Activated CD8-positive, alpha-beta T cell treated with anti-CD3 and anti-CD28 coated beads for 36 hours (primary cell): ENCODE results near the gene GEMIN7. TPM values are rescaled to one million over a fixed set of nuclear protein-coding genes. Genes with fewer than 3 reads are reported as not detected.

Experiments used
- ATAC-seq: fragments of 200-7000 bp; cut with Tn5 transposase; one replicate; pipeline ENCODE4 v1.10.0; 2021; ENCODE audit warnings: mild to moderate bottlenecking, moderate library complexity
- CTCF ChIA-PET: fragments of 350-600 bp; sonication (Branson Sonifier 250); formaldehyde crosslinking; loops from one replicate; lab custom pipeline; 2021; ENCODE audit warnings: antibody characterized with exemption; lab: Charles Lee
- POLR2A ChIA-PET: fragments of 350-600 bp; sonication (Branson Sonifier 250); formaldehyde crosslinking; loops from one replicate; lab custom pipeline; 2021; ENCODE audit warnings: antibody characterized with exemption; lab: Charles Lee
- DNase-seq: peaks from one replicate; pipeline ENCODE4 v3.0.0-alpha.2; 2020
- H3K27ac Mint-ChIP-seq: one replicate; pipeline ENCODE4 v1.8.0; 2021; ENCODE audit warnings: mild to moderate bottlenecking, mixed read lengths
- H3K27me3 Mint-ChIP-seq: one replicate; pipeline ENCODE4 v1.8.0; 2021; ENCODE audit warnings: mixed read lengths
- H3K36me3 Mint-ChIP-seq: one replicate; pipeline ENCODE4 v1.8.0; 2021; ENCODE audit warnings: low read depth, mixed read lengths
- H3K4me1 Mint-ChIP-seq: one replicate; pipeline ENCODE4 v1.8.0; 2021; ENCODE audit warnings: low read depth, mixed read lengths
- H3K4me3 Mint-ChIP-seq: one replicate; pipeline ENCODE4 v1.8.0; 2021; ENCODE audit warnings: mild to moderate bottlenecking, moderate library complexity, mixed read lengths
- H3K9me3 Mint-ChIP-seq: one replicate; pipeline ENCODE4 v1.8.0; 2021; ENCODE audit warnings: mixed read lengths
- intact Hi-C: fragments of 100-400 bp; cut with micrococcal nuclease; formaldehyde crosslinking; loops from one replicate; pipeline ENCODE4 v1.10.0; 2022
- total RNA-seq, 2 experiments: library from RNA; stranded (reverse); gene quantifications; one replicate each; pipeline ENCODE4 v1.2.3, GENCODE V29; 2021
- TF ChIP-seq, protein P1 (sequence below): fragments of 200-600 bp; IDR thresholded peaks from one replicate; pipeline ENCODE4 v1.8.0; 2022; ENCODE audit warnings: antibody characterized with exemption, mild to moderate bottlenecking

The GEMIN7 gene
- total RNA-seq, 2 experiments from 2014 or later = 44.1 to 46.8 TPM

DNA sequence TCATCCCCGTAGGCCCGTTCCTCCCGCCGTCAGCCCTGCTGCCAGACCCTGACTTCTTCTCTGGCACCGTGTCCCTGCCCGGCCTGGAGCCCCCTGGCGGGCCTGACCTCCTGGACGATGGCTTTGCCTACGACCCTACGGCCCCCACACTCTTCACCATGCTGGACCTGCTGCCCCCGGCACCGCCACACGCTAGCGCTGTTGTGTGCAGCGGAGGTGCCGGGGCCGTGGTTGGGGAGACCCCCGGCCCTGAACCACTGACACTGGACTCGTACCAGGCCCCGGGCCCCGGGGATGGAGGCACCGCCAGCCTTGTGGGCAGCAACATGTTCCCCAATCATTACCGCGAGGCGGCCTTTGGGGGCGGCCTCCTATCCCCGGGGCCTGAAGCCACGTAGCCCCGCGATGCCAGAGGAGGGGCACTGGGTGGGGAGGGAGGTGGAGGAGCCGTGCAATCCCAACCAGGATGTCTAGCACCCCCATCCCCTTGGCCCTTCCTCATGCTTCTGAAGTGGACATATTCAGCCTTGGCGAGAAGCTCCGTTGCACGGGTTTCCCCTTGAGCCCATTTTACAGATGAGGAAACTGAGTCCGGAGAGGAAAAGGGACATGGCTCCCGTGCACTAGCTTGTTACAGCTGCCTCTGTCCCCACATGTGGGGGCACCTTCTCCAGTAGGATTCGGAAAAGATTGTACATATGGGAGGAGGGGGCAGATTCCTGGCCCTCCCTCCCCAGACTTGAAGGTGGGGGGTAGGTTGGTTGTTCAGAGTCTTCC lies 41.5 kb upstream of the GEMIN7 start:
- Mint-ChIP-seq H3K4me1 (peaks cover 28% of the 10 kb centered on the region), H3K36me3 (peaks cover 56% of the 10 kb centered on the region), H3K4me3 (peak overlapping the region; percentile 10), H3K9me3 (no peaks in the 10 kb centered on the region), H3K27me3 (no peaks in the 10 kb centered on the region), H3K27ac (no peak overlapping the region)
- POLR2A ChIA-PET = interaction anchor here (1.0 to 1.4 kb wide), 3 partner anchors 8 to 35 kb away, joined by 3 to 5 read pairs (median 4); no protein-coding TSS in a partner anchor
- TF ChIP-seq, protein P1, sequence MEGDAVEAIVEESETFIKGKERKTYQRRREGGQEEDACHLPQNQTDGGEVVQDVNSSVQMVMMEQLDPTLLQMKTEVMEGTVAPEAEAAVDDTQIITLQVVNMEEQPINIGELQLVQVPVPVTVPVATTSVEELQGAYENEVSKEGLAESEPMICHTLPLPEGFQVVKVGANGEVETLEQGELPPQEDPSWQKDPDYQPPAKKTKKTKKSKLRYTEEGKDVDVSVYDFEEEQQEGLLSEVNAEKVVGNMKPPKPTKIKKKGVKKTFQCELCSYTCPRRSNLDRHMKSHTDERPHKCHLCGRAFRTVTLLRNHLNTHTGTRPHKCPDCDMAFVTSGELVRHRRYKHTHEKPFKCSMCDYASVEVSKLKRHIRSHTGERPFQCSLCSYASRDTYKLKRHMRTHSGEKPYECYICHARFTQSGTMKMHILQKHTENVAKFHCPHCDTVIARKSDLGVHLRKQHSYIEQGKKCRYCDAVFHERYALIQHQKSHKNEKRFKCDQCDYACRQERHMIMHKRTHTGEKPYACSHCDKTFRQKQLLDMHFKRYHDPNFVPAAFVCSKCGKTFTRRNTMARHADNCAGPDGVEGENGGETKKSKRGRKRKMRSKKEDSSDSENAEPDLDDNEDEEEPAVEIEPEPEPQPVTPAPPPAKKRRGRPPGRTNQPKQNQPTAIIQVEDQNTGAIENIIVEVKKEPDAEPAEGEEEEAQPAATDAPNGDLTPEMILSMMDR = no peak
- no peak for DNase-seq
- ATAC-seq = no peak
- CTCF ChIA-PET = interaction anchor here (1.5 to 3.1 kb wide), 2 partner anchors 21 to 22 kb away, joined by 6 to 27 read pairs; no protein-coding TSS in a partner anchor
- intact Hi-C loops = no loop called here

DNA sequence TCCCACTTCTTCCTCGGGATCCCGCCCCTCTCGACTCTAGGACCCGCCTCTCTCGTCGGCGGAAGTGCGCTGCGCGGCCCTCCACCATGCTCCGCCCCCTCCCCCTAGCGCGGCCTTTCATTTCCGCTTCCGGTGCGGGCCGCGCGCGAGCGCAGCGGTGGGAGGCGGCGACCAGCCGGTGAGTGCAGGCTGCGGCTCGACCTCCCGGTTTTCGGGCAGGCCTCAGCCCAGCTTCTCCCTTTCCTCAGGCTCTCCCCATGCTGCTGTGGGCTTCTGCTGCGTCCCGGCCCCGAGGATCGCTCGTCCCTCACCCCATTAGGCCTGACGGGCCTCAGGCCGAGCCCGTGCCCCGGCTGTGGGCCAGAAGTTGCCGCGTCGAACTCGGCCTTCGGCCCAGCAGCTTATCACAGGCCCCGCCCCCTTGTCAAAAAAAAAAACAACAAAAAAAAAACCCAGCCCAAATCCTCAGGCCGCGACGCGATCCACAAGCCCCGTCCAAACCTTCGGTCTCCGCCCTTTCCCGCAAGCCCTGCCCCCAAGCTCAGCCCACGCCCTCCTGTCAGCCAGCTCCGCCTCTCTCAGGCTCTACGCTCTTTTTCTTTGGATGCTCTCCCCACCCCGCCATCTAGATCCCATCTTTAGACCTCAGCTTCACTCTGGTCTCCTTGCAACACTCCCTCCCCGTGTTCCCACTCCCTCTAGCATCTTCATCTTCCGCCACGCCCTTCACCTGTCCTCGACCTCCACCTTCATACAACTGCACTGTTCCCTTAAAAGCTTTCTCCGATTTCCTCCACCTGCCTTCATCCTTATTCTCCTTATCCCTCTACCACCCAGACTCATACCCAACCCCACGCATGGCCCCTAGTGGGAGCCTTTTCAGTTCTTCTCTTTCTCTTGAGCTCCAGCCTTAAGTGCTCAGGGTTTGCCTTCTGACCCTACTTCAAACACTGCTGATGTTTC lies 39.8 kb upstream of the GEMIN7 start, which contains the start of gene CLASRP:
Gene CLASRP, plus strand, starts transcription at position 115 of the 963 bp plus-strand sequence. CDS start 1,168 bp downstream, outside the sequence.
- H3K36me3 Mint-ChIP-seq = peaks cover 50% of the 10 kb centered on the region

GRCh38 chr19:45040059-45040771 lies 38.8 kb upstream of the GEMIN7 start:
- H3K9me3 Mint-ChIP-seq = no peaks in the 10 kb centered on the region
- H3K36me3 Mint-ChIP-seq = peaks cover 43% of the 10 kb centered on the region
- no peak for ATAC-seq
- H3K27me3 Mint-ChIP-seq = no peaks in the 10 kb centered on the region
- intact Hi-C loops = no loop called here
- TF ChIP-seq, protein P1 = no peak
- H3K4me3 Mint-ChIP-seq = peak overlapping the region; percentile 92
- H3K4me1 Mint-ChIP-seq = peaks cover 31% of the 10 kb centered on the region
- peak overlapping the region; percentile 30 for H3K27ac Mint-ChIP-seq
- CTCF ChIA-PET = interaction anchor here (1.1 to 3.1 kb wide), 4 partner anchors 19 to 86 kb away, joined by 3 to 27 read pairs (median 4); no protein-coding TSS in a partner anchor
- no peak for DNase-seq
- POLR2A ChIA-PET = interaction anchor here (1.0 to 1.8 kb wide), 9 partner anchors 9 to 148 kb away, joined by 3 to 6 read pairs (median 3); no protein-coding TSS in a partner anchor

More for the DNA sequence above, 39.8 kb upstream of the GEMIN7 start, which contains the start of gene CLASRP:
- DNase-seq = peak; percentile 91
- H3K27ac Mint-ChIP-seq = peak within 1 kb of the TSS; percentile 94
- H3K27me3 Mint-ChIP-seq = no peaks in the 10 kb centered on the region
- H3K9me3 Mint-ChIP-seq = no peaks in the 10 kb centered on the region
- TF ChIP-seq, protein P1 = no peak
- ChIA-PET POLR2A (interaction anchor here (0.6 to 1.8 kb wide), 19 partner anchors 8 to 164 kb away, joined by 3 to 7 read pairs (median 3); partner anchors contain the start of gene GEMIN7), CTCF (interaction anchor here (0.9 to 3.1 kb wide), 9 partner anchors 18 to 300 kb away, joined by 3 to 27 read pairs (median 3); no protein-coding TSS in a partner anchor)
- ATAC-seq = peak; percentile 98
- intact Hi-C loops = no loop called here
- peaks cover 28% of the 10 kb centered on the region for H3K4me1 Mint-ChIP-seq
- H3K4me3 Mint-ChIP-seq = peak within 1 kb of the TSS; percentile 92

DNA sequence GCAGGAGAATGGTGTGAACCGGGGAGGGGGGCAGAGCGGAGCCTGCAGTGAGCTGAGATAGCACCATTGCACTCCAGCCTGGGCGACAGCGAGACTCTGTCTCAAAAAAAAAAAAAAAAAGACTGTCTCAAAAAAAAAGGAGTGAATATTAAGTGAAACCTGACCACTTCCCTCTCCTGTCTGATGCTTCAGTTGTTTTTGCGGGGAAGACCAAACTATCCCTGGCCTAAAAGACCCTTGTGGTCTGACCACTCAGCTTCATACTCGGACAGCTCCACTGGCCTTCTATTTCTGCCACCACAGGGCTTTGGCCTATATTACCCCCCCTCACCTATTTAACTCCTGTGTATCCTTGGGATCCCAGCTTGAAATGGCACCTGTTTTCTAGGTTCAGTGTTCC lies 37.9 kb upstream of the GEMIN7 start:
- no peak for DNase-seq
- ChIA-PET POLR2A (interaction anchor here (1.0 to 1.8 kb wide), 5 partner anchors 12 to 87 kb away, joined by 3 to 6 read pairs (median 3); partner anchors contain the start of gene GEMIN7), CTCF (interaction anchor here (2.0 to 3.1 kb wide), 2 partner anchors 18 to 85 kb away, joined by 6 to 27 read pairs; no protein-coding TSS in a partner anchor)
- H3K9me3 Mint-ChIP-seq = no peaks in the 10 kb centered on the region
- no peak for ATAC-seq
- intact Hi-C loops = no loop called here
- H3K4me1 Mint-ChIP-seq = peaks cover 39% of the 10 kb centered on the region
- H3K4me3 Mint-ChIP-seq = peak overlapping the region; percentile 36
- H3K27me3 Mint-ChIP-seq = no peaks in the 10 kb centered on the region
- TF ChIP-seq, protein P1 = no peak
- H3K27ac Mint-ChIP-seq = peak overlapping the region; percentile 27
- H3K36me3 Mint-ChIP-seq = peaks cover 43% of the 10 kb centered on the region
